HepG2 (cell line): Measurements from ENCODE around the gene WDR59.
"Not testable (repeated sequence)": the region's sequence is repeated elsewhere in the genome, so short reads cannot be mapped to it uniquely, and the experiment has no call there.

Source experiments
- DNMT1 ChIP-seq: sonication (generic); formaldehyde crosslinking; IDR thresholded peaks from 2 replicates; pipeline ENCODE4 v1.5.1; 2020; ENCODE audit warnings: mild to moderate bottlenecking, missing genetic modification reagents
- EHMT2 ChIP-seq: fragments of 200-600 bp; sonication (generic); IDR thresholded peaks from 2 replicates; pipeline ENCODE4 v1.7.0; 2017; ENCODE audit warnings: antibody characterized with exemption, low read depth, low read length, borderline replicate concordance
- JUNB ChIP-seq: sonication (generic); formaldehyde crosslinking; IDR thresholded peaks from 2 replicates; pipeline ENCODE4 v1.8.0; 2022; ENCODE audit warnings: missing genetic modification reagents, mild to moderate bottlenecking, borderline replicate concordance
- MXD4 ChIP-seq: IDR thresholded peaks from 2 replicates; pipeline ENCODE4 v1.6.1; 2016; ENCODE audit warnings: mild to moderate bottlenecking, missing biosample characterization, missing genetic modification reagents
- PBX2 ChIP-seq: IDR thresholded peaks from 2 replicates; pipeline ENCODE4 v1.6.1; 2016; ENCODE audit warnings: control low read depth
- PBX3 ChIP-seq: sonication (generic); formaldehyde crosslinking; IDR thresholded peaks from 2 replicates; pipeline ENCODE4 v1.8.1; 2023; ENCODE audit warnings: missing genetic modification reagents, inconsistent platforms, borderline replicate concordance
- POLR2A ChIP-seq, 2 experiments: IDR thresholded peaks; 2 replicates each; pipeline ENCODE4 v1.6.1; 2011; ENCODE audit warnings: low read depth in 2 of 2, low read length in 2 of 2, mild to moderate bottlenecking in 1 of 2, moderate library complexity in 1 of 2; ENCODE audit not compliant: insufficient read depth in 1 of 2
- STAG1 ChIP-seq: sonication (generic); formaldehyde crosslinking; IDR thresholded peaks from 2 replicates; pipeline ENCODE4 v1.4.0; 2020; ENCODE audit warnings: missing genetic modification reagents
- TIGD3 ChIP-seq: sonication (generic); formaldehyde crosslinking; IDR thresholded peaks from 2 replicates; pipeline ENCODE4 v1.5.1; 2020; ENCODE audit warnings: mild to moderate bottlenecking, missing genetic modification reagents, borderline replicate concordance
- ZBTB8A ChIP-seq: sonication (generic); formaldehyde crosslinking; IDR thresholded peaks from 2 replicates; pipeline ENCODE4 v1.4.0; 2020; ENCODE audit warnings: mild to moderate bottlenecking, low read depth, missing genetic modification reagents, borderline replicate concordance
- ZNF121 ChIP-seq: sonication (generic); formaldehyde crosslinking; IDR thresholded peaks from 2 replicates; pipeline ENCODE4 v1.5.0; 2020; ENCODE audit warnings: mild to moderate bottlenecking, missing genetic modification reagents
- ZSCAN9 ChIP-seq: IDR thresholded peaks from 2 replicates; pipeline ENCODE4 v1.6.1; 2016; ENCODE audit warnings: borderline replicate concordance

- TF ChIP-seq EHMT2; PBX3 (CRISPR knock-in tag); TIGD3; JUNB; ZSCAN9; MXD4 (CRISPR knock-in tag); DNMT1 (CRISPR knock-in tag); POLR2A (IDR thresholded peaks at IDR 0.05; ENCODE audit: insufficient read depth in 1 of 2, low read depth in 2 of 2, low read length in 2 of 2); STAG1 (CRISPR knock-in tag); ZNF121 (CRISPR knock-in tag); ZBTB8A; PBX2 (CRISPR knock-in tag): not testable (repeated sequence)
Measured at GRCh38 chr16:74989864-74990263, 4.9 kb upstream of the WDR59 start.
